HEK293T (cell line): ENCODE data around the gene KLHL29.

Experiments used
- CTCF ChIA-PET: fragments of 350-600 bp; formaldehyde crosslinking; extraction: SDS; loops from one replicate; lab custom pipeline; 2021; ENCODE audit warnings: antibody characterized with exemption, inconsistent platforms; lab: Yijun Ruan, JAX
- POLR2A ChIA-PET: fragments of 350-600 bp; formaldehyde crosslinking; extraction: SDS; loops from one replicate; lab custom pipeline; 2020; ENCODE audit warnings: antibody characterized with exemption, inconsistent platforms; lab: Yijun Ruan, JAX
- DNase-seq: peaks from one replicate; pipeline ENCODE4 v3.0.0; 2012; ENCODE audit warnings: mixed read lengths; ENCODE audit errors: extremely low spot score
- ARNT ChIP-seq: fragments of 450-650 bp; IDR thresholded peaks from 2 replicates; pipeline ENCODE4 v1.6.1; 2017; ENCODE audit warnings: mild to moderate bottlenecking
- BHLHE40 ChIP-seq: fragments of 450-650 bp; IDR thresholded peaks from 2 replicates; pipeline ENCODE4 v1.6.1; 2016; ENCODE audit warnings: mild to moderate bottlenecking, moderate library complexity, borderline replicate concordance
- CTBP1 ChIP-seq: fragments of 450-650 bp; IDR thresholded peaks from 2 replicates; pipeline ENCODE4 v1.6.1; 2016; ENCODE audit warnings: borderline replicate concordance
- ELF4 ChIP-seq: fragments of 450-650 bp; IDR thresholded peaks from 2 replicates; pipeline ENCODE4 v1.6.1; 2017; ENCODE audit warnings: antibody characterized with exemption
- FOXA1 ChIP-seq: fragments of 450-650 bp; IDR thresholded peaks from 2 replicates; pipeline ENCODE4 v1.6.1; 2016; ENCODE audit warnings: mild to moderate bottlenecking
- FOXK2 ChIP-seq: fragments of 450-650 bp; IDR thresholded peaks from 2 replicates; pipeline ENCODE4 v1.6.1; 2016; ENCODE audit warnings: mild to moderate bottlenecking
- FOXM1 ChIP-seq: fragments of 450-650 bp; IDR thresholded peaks from 2 replicates; pipeline ENCODE4 v1.6.1; 2017; ENCODE audit warnings: mild to moderate bottlenecking, borderline replicate concordance
- HDGF ChIP-seq: fragments of 450-650 bp; IDR thresholded peaks from 2 replicates; pipeline ENCODE4 v1.6.1; 2017; ENCODE audit warnings: antibody characterized with exemption, borderline replicate concordance
- L3MBTL2 ChIP-seq: fragments of 450-650 bp; conservative IDR thresholded peaks from 2 replicates; pipeline ENCODE4 v1.6.1; 2016; ENCODE audit warnings: mild to moderate bottlenecking
- LEF1 ChIP-seq: fragments of 450-650 bp; IDR thresholded peaks from 2 replicates; pipeline ENCODE4 v1.6.1; 2017; ENCODE audit warnings: mild to moderate bottlenecking, borderline replicate concordance
- NFRKB ChIP-seq: fragments of 450-650 bp; IDR thresholded peaks from 2 replicates; pipeline ENCODE4 v1.6.1; 2016; ENCODE audit warnings: mild to moderate bottlenecking, moderate library complexity
- PKNOX1 ChIP-seq: fragments of 450-650 bp; IDR thresholded peaks from 2 replicates; pipeline ENCODE4 v1.6.1; 2016
- SP1 ChIP-seq: fragments of 450-650 bp; IDR thresholded peaks from 2 replicates; pipeline ENCODE4 v1.6.1; 2017
- SUZ12 ChIP-seq: fragments of 450-650 bp; IDR thresholded peaks from 2 replicates; pipeline ENCODE4 v1.6.1; 2016; ENCODE audit warnings: mild to moderate bottlenecking
- TARDBP ChIP-seq: fragments of 450-650 bp; IDR thresholded peaks from 2 replicates; pipeline ENCODE4 v1.6.1; 2016
- ZNF384 ChIP-seq: fragments of 450-650 bp; IDR thresholded peaks from 2 replicates; pipeline ENCODE4 v1.6.1; 2016

Gene KLHL29

DNA sequence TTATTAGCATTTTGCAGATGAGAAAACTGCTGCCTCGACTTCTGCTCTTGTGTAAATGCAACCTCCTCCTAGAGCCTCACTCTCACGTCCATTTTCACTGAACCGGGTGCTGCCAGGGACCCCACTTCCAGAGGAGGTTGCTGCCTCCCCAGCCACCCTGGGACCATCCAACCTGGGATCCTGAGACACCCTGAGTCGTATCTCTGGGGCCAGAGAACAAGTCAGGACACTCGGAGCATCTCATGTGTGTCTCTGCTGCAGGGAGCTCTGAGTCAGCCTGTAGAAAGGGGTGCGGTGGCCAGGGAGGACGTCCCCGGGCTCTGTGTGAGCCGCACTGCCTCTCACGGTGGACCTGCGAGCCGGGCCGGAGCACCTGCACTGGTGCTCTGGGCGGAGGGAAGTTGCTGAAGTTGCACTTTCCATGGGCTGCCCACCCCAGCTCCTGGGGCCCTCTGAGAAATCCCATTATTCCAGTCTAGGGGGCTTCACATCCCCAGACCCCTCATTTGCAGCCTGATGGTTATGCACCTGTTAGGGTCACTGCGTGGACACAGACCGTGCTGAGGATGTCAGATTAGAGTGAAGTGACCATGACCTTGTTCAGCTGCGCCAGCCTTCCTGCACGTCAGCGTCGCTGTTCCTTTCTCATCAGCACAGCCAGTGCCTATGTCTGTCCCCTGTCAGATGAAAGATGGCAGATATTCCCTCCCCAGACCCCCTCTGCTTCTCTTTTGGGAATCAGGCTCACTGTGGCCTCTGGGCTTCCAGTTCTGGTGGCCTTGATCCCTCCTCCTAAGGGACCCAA, 230.4 kb downstream of the KLHL29 start:
- no peak for TF ChIP-seq PKNOX1
- no peak for TF ChIP-seq CTBP1
- TF ChIP-seq HDGF = no peak
- TF ChIP-seq BHLHE40 = no peak
- no peak for DNase-seq
- ChIA-PET POLR2A (no interaction called here), CTCF (no interaction called here)

DNA sequence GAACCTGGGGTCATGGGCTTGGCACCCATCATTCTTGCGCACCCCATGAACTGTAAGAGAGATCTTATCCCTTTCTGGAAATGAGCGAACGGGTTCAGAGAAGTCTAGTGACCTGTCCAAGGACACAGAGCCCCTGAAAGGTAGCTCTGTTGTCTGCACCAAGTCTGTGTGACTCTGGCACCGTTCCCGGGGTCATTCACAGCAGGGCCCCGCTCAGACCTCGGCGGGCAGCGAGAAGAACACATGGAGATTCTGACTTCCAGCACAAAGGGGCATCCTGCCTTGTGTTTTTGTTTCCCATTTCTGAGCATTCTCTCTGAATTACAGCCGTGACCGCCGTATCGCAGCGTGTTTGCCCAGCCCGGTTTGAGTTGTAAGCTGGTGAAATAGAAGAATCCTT, 231.7 kb downstream of the KLHL29 start:
- CTCF ChIA-PET = no interaction called here
- POLR2A ChIA-PET = no interaction called here
- DNase-seq = no peak
- no peak for TF ChIP-seq L3MBTL2

DNA sequence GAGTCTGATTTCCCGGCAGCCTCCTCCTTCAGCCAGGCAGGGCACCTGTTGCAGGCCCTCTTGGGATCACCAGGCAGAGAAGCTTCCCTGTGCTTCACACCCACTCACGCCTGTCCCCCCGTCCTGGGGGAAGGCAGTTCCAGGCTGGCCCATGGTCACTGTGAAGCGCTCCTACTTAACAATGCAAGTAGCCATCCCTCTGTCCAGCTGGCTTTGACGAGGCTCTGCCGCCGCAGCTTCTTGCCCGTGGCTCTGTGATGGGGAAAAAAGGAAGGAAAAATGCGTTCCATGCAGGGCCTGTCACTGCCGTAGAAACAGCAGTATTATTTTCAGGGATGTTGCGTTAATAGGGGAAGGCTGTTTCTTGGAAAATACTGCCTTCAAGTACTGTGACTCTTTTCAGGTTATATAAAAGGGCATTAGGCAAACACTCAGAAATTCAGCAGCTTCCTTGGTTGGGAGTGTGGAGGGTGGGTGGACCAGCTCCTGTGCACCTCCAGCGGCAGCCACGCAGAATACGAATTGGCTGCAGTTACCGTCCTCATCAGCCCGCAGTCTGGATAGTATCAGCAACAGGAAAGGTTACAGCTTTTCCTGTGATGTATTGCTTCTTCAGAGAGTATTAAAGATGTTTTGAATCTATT, 232.3 kb downstream of the KLHL29 start:
- no peak for DNase-seq
- no peak for TF ChIP-seq FOXK2
- no peak for TF ChIP-seq L3MBTL2
- TF ChIP-seq FOXA1 = no peak
- no peak for TF ChIP-seq CTBP1
- TF ChIP-seq BHLHE40 = no peak
- TF ChIP-seq ZNF384 = no peak
- no peak for TF ChIP-seq TARDBP
- TF ChIP-seq ELF4 = no peak
- no peak for TF ChIP-seq SP1
- no peak for TF ChIP-seq LEF1
- no peak for TF ChIP-seq ARNT
- CTCF ChIA-PET = no interaction called here
- POLR2A ChIA-PET = no interaction called here

- TF ChIP-seq SUZ12 (no peak), L3MBTL2 (no peak), ELF4 (no peak), ARNT (no peak), TARDBP (no peak), CTBP1 (no peak), PKNOX1 (no peak), FOXM1 (no peak), BHLHE40 (no peak), HDGF (no peak), FOXA1 (no peak), ZNF384 (no peak), LEF1 (no peak), NFRKB (no peak), FOXK2 (no peak)
- CTCF ChIA-PET = no interaction called here
- POLR2A ChIA-PET = no interaction called here
- DNase-seq = no peak
Observed at GRCh38 chr2:23617811-23618215, 232.8 kb downstream of the KLHL29 start.

DNA sequence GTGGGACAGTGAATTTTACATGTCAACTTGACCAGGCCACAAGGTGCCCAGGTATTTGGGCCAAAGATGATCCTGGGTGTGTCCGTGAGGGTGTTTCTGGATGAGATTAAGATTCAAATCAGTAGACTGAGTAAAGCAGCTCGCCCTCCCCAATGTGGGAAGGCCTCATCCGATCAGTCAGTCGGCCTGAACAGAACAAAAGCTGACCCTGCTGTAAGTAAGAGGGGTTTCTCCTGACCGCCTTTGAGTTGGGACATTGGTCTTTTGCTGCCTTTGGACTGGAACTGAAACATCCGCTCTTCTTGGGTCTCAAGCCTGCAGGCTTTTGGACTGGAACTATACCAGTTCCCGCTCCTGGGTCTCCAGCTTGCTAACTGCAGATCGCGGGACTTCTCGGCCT, 233.3 kb downstream of the KLHL29 start:
- CTCF ChIA-PET = no interaction called here

GRCh38 chr2:23618794-23619530, 234.0 kb downstream of the KLHL29 start:
- no peak for TF ChIP-seq HDGF
- POLR2A ChIA-PET = no interaction called here
- CTCF ChIA-PET = no interaction called here
- no peak for DNase-seq

More for the DNA sequence above, 233.3 kb downstream of the KLHL29 start:
- TF ChIP-seq FOXA1 = no peak
- no peak for TF ChIP-seq SP1
- TF ChIP-seq ELF4 = no peak
- no peak for TF ChIP-seq LEF1
- DNase-seq = no peak
- POLR2A ChIA-PET = no interaction called here

DNA sequence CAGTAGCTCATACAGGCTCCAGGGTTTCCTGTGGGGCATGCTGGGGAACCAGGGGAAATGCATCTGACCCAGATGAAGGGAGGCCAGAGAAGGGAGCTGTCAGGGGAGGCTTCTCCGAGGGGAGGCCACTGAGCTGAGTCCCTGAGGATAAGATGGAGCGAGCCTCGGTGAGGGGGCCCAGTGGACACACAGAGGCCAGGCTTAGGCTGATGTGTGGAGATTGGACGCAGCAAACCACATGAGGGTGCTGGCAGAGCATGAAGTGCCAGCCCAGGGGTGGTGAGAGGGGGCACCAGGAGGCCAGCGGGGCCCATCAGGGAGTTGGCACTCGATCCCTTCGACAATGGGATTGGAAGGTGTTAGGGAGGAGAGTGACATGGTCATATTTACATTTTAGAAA, 235.0 kb downstream of the KLHL29 start:
- CTCF ChIA-PET = no interaction called here
- no peak for TF ChIP-seq TARDBP
- no peak for TF ChIP-seq SP1
- TF ChIP-seq ZNF384 = no peak
- no peak for TF ChIP-seq FOXK2
- no peak for TF ChIP-seq ELF4
- DNase-seq = no peak
- POLR2A ChIA-PET = no interaction called here
